ENCODE results near the gene GNA14.

- TF ChIP-seq, protein P1, sequence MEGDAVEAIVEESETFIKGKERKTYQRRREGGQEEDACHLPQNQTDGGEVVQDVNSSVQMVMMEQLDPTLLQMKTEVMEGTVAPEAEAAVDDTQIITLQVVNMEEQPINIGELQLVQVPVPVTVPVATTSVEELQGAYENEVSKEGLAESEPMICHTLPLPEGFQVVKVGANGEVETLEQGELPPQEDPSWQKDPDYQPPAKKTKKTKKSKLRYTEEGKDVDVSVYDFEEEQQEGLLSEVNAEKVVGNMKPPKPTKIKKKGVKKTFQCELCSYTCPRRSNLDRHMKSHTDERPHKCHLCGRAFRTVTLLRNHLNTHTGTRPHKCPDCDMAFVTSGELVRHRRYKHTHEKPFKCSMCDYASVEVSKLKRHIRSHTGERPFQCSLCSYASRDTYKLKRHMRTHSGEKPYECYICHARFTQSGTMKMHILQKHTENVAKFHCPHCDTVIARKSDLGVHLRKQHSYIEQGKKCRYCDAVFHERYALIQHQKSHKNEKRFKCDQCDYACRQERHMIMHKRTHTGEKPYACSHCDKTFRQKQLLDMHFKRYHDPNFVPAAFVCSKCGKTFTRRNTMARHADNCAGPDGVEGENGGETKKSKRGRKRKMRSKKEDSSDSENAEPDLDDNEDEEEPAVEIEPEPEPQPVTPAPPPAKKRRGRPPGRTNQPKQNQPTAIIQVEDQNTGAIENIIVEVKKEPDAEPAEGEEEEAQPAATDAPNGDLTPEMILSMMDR (IDR thresholded peaks at IDR 0.05) = no peak
- TF ChIP-seq POLR2A (IDR thresholded peaks at IDR 0.05) = no peak
These were observed 29.9 kb upstream of the GNA14 start for GRCh38 chr9:77677957-77678535.

All from lower leg skin (tissue), 3 donors.